Neuronal stem cell (in vitro differentiated cells): ENCODE measurements around the gene TNFRSF13B.
"Not testable (repeated sequence)": the region's sequence is repeated elsewhere in the genome, so short reads cannot be mapped to it uniquely, and the experiment has no call there.

Experiments
- DNase-seq: peaks from one replicate; pipeline ENCODE4 v3.0.0-alpha.2; 2013; ENCODE audit warnings: low spot score
- H2AFZ ChIP-seq: one replicate; pipeline ENCODE4 v1.6.1; 2013; ENCODE audit warnings: mild to moderate bottlenecking, low read length, inconsistent platforms
- H2AK5ac ChIP-seq: 2 replicates; pipeline ENCODE4 v1.6.1; 2013; ENCODE audit warnings: low read depth, mild to moderate bottlenecking, inconsistent platforms, low read length, moderate library complexity, mixed read lengths
- H2BK120ac ChIP-seq: 2 replicates; pipeline ENCODE4 v1.6.1; 2013; ENCODE audit warnings: low read depth, mild to moderate bottlenecking, inconsistent platforms, low read length, moderate library complexity, mixed read lengths
- H2BK12ac ChIP-seq: one replicate; pipeline ENCODE4 v1.6.1; 2013; ENCODE audit warnings: low read length, inconsistent platforms
- H2BK15ac ChIP-seq: 2 replicates; pipeline ENCODE4 v1.6.1; 2013; ENCODE audit warnings: mild to moderate bottlenecking, low read length, inconsistent platforms, mixed read lengths
- H2BK5ac ChIP-seq: one replicate; pipeline ENCODE4 v1.6.1; 2013; ENCODE audit warnings: inconsistent platforms, mild to moderate bottlenecking, low read length, moderate library complexity
- H3K14ac ChIP-seq: one replicate; pipeline ENCODE4 v1.6.1; 2013; ENCODE audit warnings: low read length, inconsistent platforms
- H3K18ac ChIP-seq: 2 replicates; pipeline ENCODE4 v1.6.1; 2013; ENCODE audit warnings: low read length, inconsistent platforms
- H3K23ac ChIP-seq: 2 replicates; pipeline ENCODE4 v1.6.1; 2013; ENCODE audit warnings: low read depth, mild to moderate bottlenecking, mixed read lengths, low read length, inconsistent platforms; ENCODE audit not compliant: poor library complexity
- H3K27ac ChIP-seq: replicated peaks from 3 replicates; pipeline ENCODE4 v1.5.1; 2013; ENCODE audit warnings: low read length, inconsistent platforms
- H3K27me3 ChIP-seq, 3 experiments: 2 replicates each; pipeline ENCODE4 v1.6.1; 2013; ENCODE audit warnings: low read length in 3 of 3, mild to moderate bottlenecking in 2 of 3, inconsistent platforms in 1 of 3, low read depth in 1 of 3, mixed read lengths in 1 of 3, moderate library complexity in 1 of 3; ENCODE audit not compliant: control insufficient read depth in 3 of 3, insufficient read depth in 3 of 3
- H3K36me3 ChIP-seq, 2 donors: replicated peaks in 1 of 2; 2 replicates each; pipeline ENCODE4 v1.6.1; 2013; ENCODE audit warnings: low read length in 2 of 2; ENCODE audit not compliant: control insufficient read depth in 2 of 2, insufficient read depth in 2 of 2
- H3K4ac ChIP-seq: 2 replicates; pipeline ENCODE4 v1.6.1; 2013; ENCODE audit warnings: inconsistent platforms, mild to moderate bottlenecking, low read length, moderate library complexity
- H3K4me1 ChIP-seq, 2 donors: 1 replicate in 1 of 2; 2 replicates in 1 of 2; pipeline ENCODE4 v1.6.1; 2013; ENCODE audit warnings: low read length in 2 of 2, low read depth in 1 of 2; ENCODE audit not compliant: control insufficient read depth in 2 of 2, insufficient read depth in 1 of 2
- H3K4me2 ChIP-seq: one replicate; pipeline ENCODE4 v1.6.1; 2013; ENCODE audit warnings: mild to moderate bottlenecking, low read length, inconsistent platforms; ENCODE audit not compliant: insufficient read depth, poor library complexity, severe bottlenecking
- H3K4me3 ChIP-seq, 2 donors: 2 replicates each; pipeline ENCODE4 v1.5.1; 2013; ENCODE audit warnings: low read length in 2 of 2, mild to moderate bottlenecking in 2 of 2, inconsistent platforms in 1 of 2, moderate library complexity in 1 of 2
- H3K79me1 ChIP-seq: one replicate; pipeline ENCODE4 v1.6.1; 2013; ENCODE audit warnings: low read depth, mild to moderate bottlenecking, inconsistent platforms, low read length, moderate library complexity
- H3K9ac ChIP-seq: one replicate; pipeline ENCODE4 v1.6.1; 2013; ENCODE audit warnings: mild to moderate bottlenecking, low read depth, low read length, inconsistent platforms; ENCODE audit not compliant: poor library complexity
- H3K9me3 ChIP-seq, 2 donors: replicated peaks in 1 of 2; 2 replicates each; pipeline versions ENCODE3 to v1.6.1; 2013; ENCODE audit warnings: low read length in 2 of 2, mild to moderate bottlenecking in 2 of 2, inconsistent platforms in 1 of 2, low read depth in 1 of 2, mixed read lengths in 1 of 2, moderate library complexity in 1 of 2; ENCODE audit not compliant: control insufficient read depth in 2 of 2, insufficient read depth in 1 of 2
- H4K8ac ChIP-seq: one replicate; pipeline ENCODE4 v1.6.1; 2013; ENCODE audit warnings: low read depth, mild to moderate bottlenecking, inconsistent platforms, low read length, moderate library complexity
- H4K91ac ChIP-seq: one replicate; pipeline ENCODE4 v1.6.1; 2013; ENCODE audit warnings: low read length, low read depth, mild to moderate bottlenecking, inconsistent platforms; ENCODE audit not compliant: poor library complexity
- WGBS, 2 donors: extraction: QIAGEN DNeasy Blood & Tissue Kit; methylation state at CpG; one replicate each; pipeline ENCODE4 v1.1.7; 2013; ENCODE audit warnings: missing lambda C conversion rate in 2 of 2, mixed read lengths in 1 of 2; ENCODE audit not compliant: insufficient read length in 2 of 2, insufficient replicate concordance in 1 of 2; ENCODE audit errors: extremely low coverage in 2 of 2; 5-methylcytosine and 5-hydroxymethylcytosine counted together

Gene TNFRSF13B

GRCh38 chr17:16903070-16903469, 68.8 kb downstream of the TNFRSF13B start:
- not testable (repeated sequence) for H3K36me3 ChIP-seq, H3K14ac ChIP-seq, H3K18ac ChIP-seq, H2BK12ac ChIP-seq, H2AK5ac ChIP-seq, H3K79me1 ChIP-seq, H2AFZ ChIP-seq, H3K4ac ChIP-seq, H3K9me3 ChIP-seq, H3K4me2 ChIP-seq, H3K23ac ChIP-seq, H2BK120ac ChIP-seq, H2BK15ac ChIP-seq, H3K27ac ChIP-seq, DNase-seq, H4K8ac ChIP-seq, H3K4me1 ChIP-seq, H3K4me3 ChIP-seq, H2BK5ac ChIP-seq, H3K9ac ChIP-seq, H3K27me3 ChIP-seq, H4K91ac ChIP-seq
- no CpG with 5 or more reads among the region's 3 CpGs for WGBS, 2 donors

- Histone ChIP-seq H3K4me3 (peak overlapping the region in 1 of 2 donors; percentile 59), H2BK15ac (no peak overlapping the region), H3K4me1 (no peaks in the 10 kb centered on the region), H3K27me3 (no peaks in the 10 kb centered on the region), H3K4me2 (no peak overlapping the region), H2AFZ (no peak overlapping the region), H3K9ac (no peak overlapping the region), H3K14ac (no peak overlapping the region), H3K4ac (no peak overlapping the region), H2AK5ac (no peak overlapping the region), H3K27ac (no peak overlapping the region), H3K23ac (no peak overlapping the region), H2BK12ac (no peak overlapping the region), H4K8ac (no peak overlapping the region), H4K91ac (no peak overlapping the region), H3K79me1 (no peaks in the 10 kb centered on the region), H3K9me3 (no peaks in the 10 kb centered on the region), H2BK5ac (no peak overlapping the region), H3K36me3 (no peaks in the 10 kb centered on the region), H2BK120ac (no peak overlapping the region), H3K18ac (no peak overlapping the region)
- no CpG with 5 or more reads among the region's 2 CpGs for WGBS, 2 donors
- no peak for DNase-seq
Measured at GRCh38 chr17:16900288-16900882, 71.5 kb downstream of the TNFRSF13B start.

GRCh38 chr17:16897211-16897896, 74.6 kb downstream of the TNFRSF13B start:
- not testable (repeated sequence) for H3K4ac ChIP-seq, H3K9me3 ChIP-seq, H3K27ac ChIP-seq, H3K23ac ChIP-seq, H3K9ac ChIP-seq, H3K14ac ChIP-seq, H3K79me1 ChIP-seq, H2AFZ ChIP-seq, H2BK120ac ChIP-seq, H2BK15ac ChIP-seq, H3K18ac ChIP-seq, H3K27me3 ChIP-seq, H3K36me3 ChIP-seq, DNase-seq, H3K4me2 ChIP-seq, H2AK5ac ChIP-seq, H4K91ac ChIP-seq, H3K4me3 ChIP-seq, H2BK12ac ChIP-seq, H3K4me1 ChIP-seq, H2BK5ac ChIP-seq, H4K8ac ChIP-seq
- WGBS, 2 donors, result no CpG with 5 or more reads among the region's 10 CpGs

GRCh38 chr17:16896235-16896634, 75.7 kb downstream of the TNFRSF13B start:
- not testable (repeated sequence) for H3K27ac ChIP-seq

More at GRCh38 chr17:16896235-16896634, 75.7 kb downstream of the TNFRSF13B start:
- H3K18ac ChIP-seq, DNase-seq, H3K9me3 ChIP-seq, H3K4ac ChIP-seq, H3K9ac ChIP-seq, H2AK5ac ChIP-seq, H3K79me1 ChIP-seq, H3K4me2 ChIP-seq, H3K27me3 ChIP-seq, H2BK15ac ChIP-seq, H3K4me1 ChIP-seq, H2AFZ ChIP-seq, H4K8ac ChIP-seq, H3K4me3 ChIP-seq, H2BK12ac ChIP-seq, H2BK120ac ChIP-seq, H3K36me3 ChIP-seq, H3K14ac ChIP-seq, H4K91ac ChIP-seq, H2BK5ac ChIP-seq, H3K23ac ChIP-seq: not testable (repeated sequence)
- WGBS, 2 donors, result no CpG with 5 or more reads among the region's 8 CpGs
